Mucosa of stomach (tissue), 1 donor: Measurements from ENCODE around the gene MOV10.

Experiments used
- H3K27me3 ChIP-seq: one replicate; pipeline ENCODE4 v1.7.0; 2013; ENCODE audit warnings: mild to moderate bottlenecking, low read length; ENCODE audit not compliant: control insufficient read depth, insufficient read depth
- H3K36me3 ChIP-seq: one replicate; pipeline ENCODE4 v1.7.0; 2013; ENCODE audit warnings: low read length; ENCODE audit not compliant: control insufficient read depth, insufficient read depth
- H3K4me1 ChIP-seq: one replicate; pipeline ENCODE4 v1.7.0; 2013; ENCODE audit warnings: mild to moderate bottlenecking, low read length; ENCODE audit not compliant: control insufficient read depth, insufficient read depth
- H3K4me3 ChIP-seq: one replicate; pipeline ENCODE4 v1.7.0; 2013; ENCODE audit warnings: low read length
- H3K9ac ChIP-seq: one replicate; pipeline ENCODE4 v1.7.0; 2013; ENCODE audit warnings: mild to moderate bottlenecking, low read length, moderate library complexity
- H3K9me3 ChIP-seq: one replicate; pipeline ENCODE4 v1.7.0; 2013; ENCODE audit warnings: mild to moderate bottlenecking, low read length, moderate library complexity; ENCODE audit not compliant: control insufficient read depth
- donor health status: Pancreatic carcinoma.

Gene MOV10, protein sequence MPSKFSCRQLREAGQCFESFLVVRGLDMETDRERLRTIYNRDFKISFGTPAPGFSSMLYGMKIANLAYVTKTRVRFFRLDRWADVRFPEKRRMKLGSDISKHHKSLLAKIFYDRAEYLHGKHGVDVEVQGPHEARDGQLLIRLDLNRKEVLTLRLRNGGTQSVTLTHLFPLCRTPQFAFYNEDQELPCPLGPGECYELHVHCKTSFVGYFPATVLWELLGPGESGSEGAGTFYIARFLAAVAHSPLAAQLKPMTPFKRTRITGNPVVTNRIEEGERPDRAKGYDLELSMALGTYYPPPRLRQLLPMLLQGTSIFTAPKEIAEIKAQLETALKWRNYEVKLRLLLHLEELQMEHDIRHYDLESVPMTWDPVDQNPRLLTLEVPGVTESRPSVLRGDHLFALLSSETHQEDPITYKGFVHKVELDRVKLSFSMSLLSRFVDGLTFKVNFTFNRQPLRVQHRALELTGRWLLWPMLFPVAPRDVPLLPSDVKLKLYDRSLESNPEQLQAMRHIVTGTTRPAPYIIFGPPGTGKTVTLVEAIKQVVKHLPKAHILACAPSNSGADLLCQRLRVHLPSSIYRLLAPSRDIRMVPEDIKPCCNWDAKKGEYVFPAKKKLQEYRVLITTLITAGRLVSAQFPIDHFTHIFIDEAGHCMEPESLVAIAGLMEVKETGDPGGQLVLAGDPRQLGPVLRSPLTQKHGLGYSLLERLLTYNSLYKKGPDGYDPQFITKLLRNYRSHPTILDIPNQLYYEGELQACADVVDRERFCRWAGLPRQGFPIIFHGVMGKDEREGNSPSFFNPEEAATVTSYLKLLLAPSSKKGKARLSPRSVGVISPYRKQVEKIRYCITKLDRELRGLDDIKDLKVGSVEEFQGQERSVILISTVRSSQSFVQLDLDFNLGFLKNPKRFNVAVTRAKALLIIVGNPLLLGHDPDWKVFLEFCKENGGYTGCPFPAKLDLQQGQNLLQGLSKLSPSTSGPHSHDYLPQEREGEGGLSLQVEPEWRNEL

DNA sequence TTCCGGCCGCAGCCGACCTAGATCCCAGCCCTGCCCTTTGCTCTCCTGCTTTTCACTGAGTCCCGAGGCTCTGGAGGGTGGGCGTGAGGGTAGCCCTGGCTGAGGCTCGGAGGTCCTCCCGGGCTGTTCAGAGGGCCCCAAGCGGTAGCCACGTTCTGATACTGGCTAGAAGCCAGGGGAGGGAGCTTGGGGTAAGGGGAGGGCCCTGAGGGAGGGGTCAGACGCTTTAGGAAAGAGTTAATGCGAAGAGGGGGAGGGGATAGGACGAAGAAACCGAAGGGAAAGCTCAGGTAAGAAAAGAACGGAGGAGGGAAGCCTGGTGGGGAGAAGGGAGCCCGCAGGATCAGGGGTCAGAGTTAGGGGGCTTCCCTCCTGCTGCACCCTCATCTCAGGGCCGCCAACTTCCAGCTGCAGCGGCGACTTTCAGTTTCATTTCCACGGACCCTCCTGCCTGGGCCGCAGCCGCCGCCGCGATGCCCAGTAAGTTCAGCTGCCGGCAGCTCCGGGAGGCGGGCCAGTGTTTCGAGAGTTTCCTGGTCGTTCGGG, at the start of gene MOV10:
TSS of gene MOV10 (plus strand) at position 220 of the 546 bp plus-strand sequence. CDS start at position 474, 254 bp downstream.
- no peaks in the 10 kb centered on the region for H3K9me3 ChIP-seq
- peak within 1 kb of the TSS; percentile 96 for H3K4me3 ChIP-seq
- no peaks in the 10 kb centered on the region for H3K36me3 ChIP-seq
- H3K9ac ChIP-seq: peak within 1 kb of the TSS; percentile 92
- no peaks in the 10 kb centered on the region for H3K27me3 ChIP-seq
- peaks cover 21% of the 10 kb centered on the region for H3K4me1 ChIP-seq

DNA sequence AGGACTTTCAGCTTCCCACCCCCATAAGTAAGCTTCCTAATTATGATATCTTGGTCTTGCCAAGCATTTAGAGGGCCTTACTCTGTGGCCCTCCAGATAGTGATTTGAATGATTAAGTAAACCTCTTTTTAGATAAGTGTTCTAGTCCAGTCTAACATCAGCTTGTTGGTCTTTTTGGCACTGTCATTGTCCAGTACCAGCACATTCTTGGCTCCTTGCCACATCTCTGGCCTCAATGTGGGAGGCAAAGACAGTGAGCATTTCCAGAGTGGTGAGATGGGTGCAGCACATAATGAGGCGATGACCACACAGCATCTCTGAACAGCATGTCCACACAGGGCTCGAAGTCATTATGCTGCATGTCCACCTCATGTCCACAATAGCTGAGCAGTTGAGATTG, 48.8 kb upstream of the MOV10 start:
- Histone ChIP-seq H3K27me3 (no peaks in the 10 kb centered on the region), H3K36me3 (no peaks in the 10 kb centered on the region), H3K9ac (no peak overlapping the region), H3K9me3 (no peaks in the 10 kb centered on the region), H3K4me3 (no peak overlapping the region), H3K4me1 (peaks cover 4% of the 10 kb centered on the region)

DNA sequence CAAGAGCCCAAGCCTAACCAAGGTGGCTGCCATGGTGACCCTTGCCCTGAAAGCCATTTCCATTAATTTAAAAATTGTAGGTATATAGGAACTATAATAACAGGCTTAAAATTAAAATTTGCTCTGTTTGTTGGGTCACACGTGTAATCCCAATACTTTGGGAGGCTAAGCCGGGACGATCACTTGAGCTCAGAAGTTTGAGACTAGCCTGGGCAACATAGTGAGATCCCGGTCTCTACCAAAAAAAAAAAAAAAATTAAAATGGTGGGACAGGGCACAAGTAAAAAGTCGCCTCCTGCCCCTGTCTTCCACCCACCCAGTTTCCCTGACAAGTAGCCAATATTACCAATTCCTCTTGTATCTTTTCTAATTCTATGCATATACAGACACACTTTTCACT, 48.3 kb upstream of the MOV10 start:
- H3K4me1 ChIP-seq: peaks cover 4% of the 10 kb centered on the region
- H3K9ac ChIP-seq: no peak overlapping the region
- no peaks in the 10 kb centered on the region for H3K9me3 ChIP-seq
- H3K27me3 ChIP-seq: no peaks in the 10 kb centered on the region
- H3K4me3 ChIP-seq: no peak overlapping the region
- H3K36me3 ChIP-seq: no peaks in the 10 kb centered on the region

DNA sequence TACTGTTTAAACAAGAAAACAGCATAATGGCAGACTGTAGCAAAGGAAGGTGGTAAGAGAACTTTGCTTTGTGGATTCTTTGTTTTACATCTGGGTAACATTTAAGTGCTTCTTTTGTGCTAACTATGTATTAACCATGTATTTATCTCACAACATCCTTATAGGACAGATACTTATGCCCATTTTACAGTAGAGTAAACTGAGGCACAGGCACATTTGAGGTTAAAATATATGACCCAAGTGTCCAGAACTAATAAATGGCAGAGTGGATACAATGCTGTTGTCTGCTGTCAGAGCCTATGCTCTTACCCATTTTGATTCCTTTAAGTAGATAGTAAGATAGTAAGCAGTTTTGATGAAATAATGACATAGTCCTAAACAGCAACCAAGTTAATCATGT, 47.6 kb upstream of the MOV10 start:
- Histone ChIP-seq H3K4me1 (peaks cover 4% of the 10 kb centered on the region), H3K9me3 (no peaks in the 10 kb centered on the region), H3K9ac (no peak overlapping the region), H3K36me3 (no peaks in the 10 kb centered on the region), H3K27me3 (no peaks in the 10 kb centered on the region), H3K4me3 (no peak overlapping the region)

DNA sequence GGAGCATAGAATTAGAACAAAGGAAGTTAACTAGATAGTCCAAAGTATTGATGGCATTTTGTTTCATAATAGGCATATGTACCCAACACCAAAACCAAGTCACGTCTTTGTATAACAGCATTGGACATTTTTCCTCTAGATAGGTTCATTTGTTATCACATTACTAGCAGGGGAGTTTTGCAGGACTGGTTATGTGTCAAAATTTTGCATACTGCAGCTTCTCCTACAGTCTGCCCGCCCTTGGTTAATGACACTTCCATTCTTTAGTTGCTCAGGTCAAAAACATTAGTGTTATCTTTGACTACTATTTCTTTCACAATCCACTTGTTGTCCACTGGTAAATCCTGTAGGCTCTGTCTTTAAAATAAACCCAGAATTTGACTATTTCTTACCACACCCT, 45.9 kb upstream of the MOV10 start:
- Histone ChIP-seq H3K9me3 (no peaks in the 10 kb centered on the region), H3K4me1 (peaks cover 4% of the 10 kb centered on the region), H3K4me3 (no peak overlapping the region), H3K27me3 (no peaks in the 10 kb centered on the region), H3K9ac (no peak overlapping the region), H3K36me3 (no peaks in the 10 kb centered on the region)

DNA sequence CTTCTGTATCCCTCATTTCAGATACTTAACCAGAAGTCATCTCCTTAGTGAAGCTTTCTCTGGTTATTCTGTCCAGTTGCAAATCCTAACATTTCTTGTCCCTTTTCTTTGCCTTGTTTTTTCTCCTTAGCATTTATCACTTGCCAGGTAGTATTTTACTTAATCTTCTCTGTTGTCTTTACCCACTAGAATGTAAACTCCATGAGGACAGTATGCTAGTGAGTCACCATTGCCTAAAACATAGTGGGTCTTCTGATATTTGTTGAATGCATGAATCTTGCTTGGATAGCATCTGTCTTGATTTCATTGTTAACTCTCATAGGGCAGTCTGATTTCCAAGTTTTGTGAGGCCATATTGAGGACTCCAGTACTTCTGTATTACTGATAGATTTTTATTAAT, 45.2 kb upstream of the MOV10 start:
- no peaks in the 10 kb centered on the region for H3K36me3 ChIP-seq
- no peaks in the 10 kb centered on the region for H3K9me3 ChIP-seq
- H3K27me3 ChIP-seq: no peaks in the 10 kb centered on the region
- H3K4me3 ChIP-seq: no peak overlapping the region
- peaks cover 4% of the 10 kb centered on the region for H3K4me1 ChIP-seq
- no peak overlapping the region for H3K9ac ChIP-seq

DNA sequence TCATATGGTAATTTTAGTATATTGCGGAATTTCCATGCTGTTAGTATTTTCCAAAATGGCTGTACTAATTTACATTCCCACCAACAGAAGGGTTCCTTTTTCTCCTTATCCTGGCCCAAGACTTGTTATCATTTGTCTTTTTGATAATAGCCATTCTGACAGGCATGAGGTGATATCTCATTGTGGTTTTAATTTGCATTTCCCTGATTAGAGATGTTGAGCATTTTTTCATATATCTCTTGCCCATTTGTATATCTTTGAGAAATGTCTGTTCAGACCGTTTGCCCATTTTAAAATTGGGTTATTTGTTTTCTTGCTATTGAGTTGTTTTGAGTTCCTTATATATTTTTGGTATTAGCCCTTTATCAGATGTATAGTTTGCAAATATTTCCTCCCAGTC, 40.8 kb upstream of the MOV10 start:
- peaks cover 22% of the 10 kb centered on the region for H3K4me1 ChIP-seq
- H3K36me3 ChIP-seq: no peaks in the 10 kb centered on the region

DNA sequence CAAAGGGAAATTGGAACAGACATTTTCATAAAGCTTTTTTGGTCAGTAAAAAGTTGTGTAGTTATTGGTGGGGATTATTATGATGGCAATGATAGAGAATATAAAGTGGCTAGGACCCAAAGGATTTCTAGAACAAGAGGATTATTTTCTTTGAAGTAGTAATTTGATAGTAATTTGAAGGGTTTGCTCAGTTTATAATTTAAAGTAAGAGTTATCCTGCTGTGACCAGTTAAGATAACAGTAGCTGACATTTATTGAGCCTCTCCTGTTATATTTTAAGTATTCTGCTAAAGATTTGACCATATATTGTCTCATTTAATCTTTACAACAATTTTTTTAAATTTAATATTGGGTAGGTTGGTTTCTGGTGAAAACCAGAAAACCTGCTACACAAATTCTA, 40.1 kb upstream of the MOV10 start:
- Histone ChIP-seq H3K4me3 (no peak overlapping the region), H3K9me3 (no peaks in the 10 kb centered on the region), H3K9ac (no peak overlapping the region), H3K4me1 (peaks cover 22% of the 10 kb centered on the region), H3K36me3 (no peaks in the 10 kb centered on the region), H3K27me3 (no peaks in the 10 kb centered on the region)

More for the DNA sequence above, 40.8 kb upstream of the MOV10 start:
- no peak overlapping the region for H3K4me3 ChIP-seq
- no peaks in the 10 kb centered on the region for H3K9me3 ChIP-seq
- H3K9ac ChIP-seq: no peak overlapping the region
- H3K27me3 ChIP-seq: no peaks in the 10 kb centered on the region

DNA sequence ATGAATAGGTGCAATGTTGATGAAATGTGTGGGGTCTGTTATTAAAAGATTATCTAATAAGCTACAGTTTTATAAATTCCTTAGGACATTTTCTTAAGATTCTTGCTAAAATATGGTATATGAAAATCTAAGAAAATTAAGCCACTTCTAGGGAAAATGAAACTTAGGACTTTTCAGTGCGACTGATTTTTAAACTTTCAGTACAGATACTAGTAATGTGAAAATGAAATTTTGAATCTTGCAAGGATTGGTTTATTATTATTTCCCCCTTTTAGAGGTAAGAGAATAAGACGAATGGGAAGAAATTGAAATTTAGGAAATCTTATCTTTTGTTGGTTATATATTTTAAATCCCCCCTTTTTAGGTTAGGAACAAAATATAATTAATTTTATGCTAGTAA, 38.4 kb upstream of the MOV10 start:
- Histone ChIP-seq H3K4me1 (peaks cover 22% of the 10 kb centered on the region), H3K9ac (no peak overlapping the region), H3K27me3 (no peaks in the 10 kb centered on the region), H3K4me3 (no peak overlapping the region), H3K36me3 (no peaks in the 10 kb centered on the region), H3K9me3 (no peaks in the 10 kb centered on the region)

DNA sequence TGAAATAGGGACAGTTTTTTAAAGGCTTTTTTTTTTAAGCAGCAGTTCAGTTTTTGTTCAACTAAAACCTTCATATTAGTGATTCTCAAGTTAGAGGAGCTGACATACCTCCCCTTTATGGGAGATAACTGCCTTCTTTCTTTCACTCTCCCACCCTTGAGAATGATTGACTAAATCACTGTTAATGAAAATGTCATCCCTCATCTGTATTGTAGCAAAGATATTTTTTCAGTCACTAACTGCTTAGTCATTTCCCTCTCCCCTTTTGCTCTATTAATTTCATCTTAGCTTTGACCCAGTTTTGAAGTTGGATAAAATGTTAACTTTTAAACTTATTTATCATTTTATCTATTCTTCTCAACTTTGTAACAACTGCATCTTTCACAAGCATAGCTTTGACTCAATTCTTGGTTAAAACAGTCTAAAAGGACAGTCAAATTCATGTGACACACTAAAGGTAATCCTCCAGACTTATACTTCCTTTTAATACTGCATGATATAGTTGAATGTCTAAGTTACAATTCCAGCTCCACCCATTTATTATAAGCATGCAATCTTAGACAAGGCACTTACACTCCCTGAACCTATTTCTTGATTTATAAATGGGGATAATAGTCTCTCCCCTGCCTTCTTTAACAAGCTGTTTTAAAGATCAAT, 37.7 kb upstream of the MOV10 start:
- Histone ChIP-seq H3K4me1 (peaks cover 22% of the 10 kb centered on the region), H3K9me3 (no peaks in the 10 kb centered on the region), H3K36me3 (no peaks in the 10 kb centered on the region), H3K9ac (no peak overlapping the region), H3K4me3 (no peak overlapping the region), H3K27me3 (no peaks in the 10 kb centered on the region)

DNA sequence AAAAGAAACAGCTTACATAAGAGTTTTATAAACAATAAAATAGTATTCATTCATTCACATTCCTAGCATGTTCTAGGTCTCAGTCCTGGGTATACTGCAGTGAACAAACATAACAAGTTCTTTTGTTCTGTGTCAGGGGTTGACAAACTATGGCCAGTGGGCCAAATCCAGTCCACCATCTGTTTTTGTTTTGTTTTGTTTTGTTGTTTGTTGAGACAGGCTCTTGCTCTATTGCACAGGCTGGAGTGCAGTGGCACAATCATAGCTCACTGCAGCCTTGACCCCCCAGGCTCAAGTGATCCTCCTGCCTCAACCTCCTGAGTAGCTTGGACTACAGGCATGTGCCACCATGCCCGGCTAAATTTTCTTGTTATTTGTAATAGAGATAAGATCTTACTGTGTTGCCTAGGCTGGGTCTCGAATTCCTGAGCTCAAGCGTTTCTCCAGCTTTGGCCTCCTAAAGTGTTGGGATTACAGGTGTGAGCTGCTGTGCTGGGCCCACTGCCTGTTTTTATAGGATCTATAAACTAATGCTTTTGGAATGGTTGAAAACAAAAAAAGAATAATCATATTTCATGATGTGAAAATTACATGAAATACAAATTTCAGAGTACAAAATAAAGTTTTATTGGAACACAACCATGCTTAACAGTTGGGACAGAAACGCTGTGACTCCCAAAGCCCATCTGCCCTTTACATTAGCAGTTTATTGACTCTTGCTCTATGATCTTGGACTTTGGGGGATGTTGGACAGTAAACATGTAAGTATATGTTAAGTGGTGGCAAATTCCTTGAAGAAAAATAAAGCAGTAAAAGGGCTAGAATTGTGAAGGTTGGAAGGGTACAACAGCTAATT, 37.0 kb upstream of the MOV10 start:
- peaks cover 22% of the 10 kb centered on the region for H3K4me1 ChIP-seq
- no peak overlapping the region for H3K9ac ChIP-seq
- H3K4me3 ChIP-seq: no peak overlapping the region
- no peaks in the 10 kb centered on the region for H3K9me3 ChIP-seq
- no peaks in the 10 kb centered on the region for H3K27me3 ChIP-seq
- H3K36me3 ChIP-seq: no peaks in the 10 kb centered on the region
